Endothelial cell of umbilical vein (primary cell): Measurements from ENCODE around the gene CHN1. TPM values are rescaled to one million over a fixed set of nuclear protein-coding genes. Genes with fewer than 3 reads are reported as not detected.

ENCODE experiments used
- BruUV-seq: library from RNA; stranded (reverse); fragments of 400-500 nt; replicated peaks from 2 replicates; lab custom pipeline; 2021; lab: Mats Ljungman, UMichigan
- CTCF ChIA-PET: fragments of 300-600, 350-600 bp; sonication (Branson Sonifier 250); formaldehyde crosslinking; loops from one replicate; lab custom pipeline; 2021; ENCODE audit warnings: antibody characterized with exemption, inconsistent platforms; lab: Charles Lee
- POLR2A ChIA-PET: fragments of 300-600, 350-600 bp; sonication (Branson Sonifier 250); formaldehyde crosslinking; loops from one replicate; lab custom pipeline; 2021; ENCODE audit warnings: antibody characterized with exemption, inconsistent platforms; lab: Charles Lee
- DNase-seq: peaks from one replicate; pipeline ENCODE4 v3.0.0-alpha.2; 2011; ENCODE audit warnings: low read depth, low spot score
- FAIRE-seq: peaks from 2 replicates; lab custom pipeline; 2011; peaks lifted over from hg19 to GRCh38; lab: Jason Lieb, UNC
- H2AFZ ChIP-seq: 2 replicates; pipeline ENCODE4 v1.6.0; 2012; ENCODE audit warnings: low read depth, low read length, control low read depth, inconsistent platforms
- H3K27ac ChIP-seq: 2 replicates; pipeline ENCODE4 v1.5.1; 2011; ENCODE audit warnings: low read depth, mild to moderate bottlenecking, control low read depth, low read length, moderate library complexity; ENCODE audit not compliant: insufficient read depth
- H3K27me3 ChIP-seq, 2 experiments: 2 replicates each; pipeline versions ENCODE4 v1.6.0 to v1.6.1; 2011; ENCODE audit warnings: low read length in 2 of 2, mixed read lengths in 1 of 2; ENCODE audit not compliant: control insufficient read depth in 2 of 2, insufficient read depth in 2 of 2
- H3K36me3 ChIP-seq, 2 experiments: 2 replicates in 1 of 2; 3 replicates in 1 of 2; pipeline ENCODE4 v1.5.1; 2011; ENCODE audit warnings: low read length in 2 of 2, mild to moderate bottlenecking in 1 of 2, moderate library complexity in 1 of 2; ENCODE audit not compliant: control insufficient read depth in 2 of 2, insufficient read depth in 2 of 2; ENCODE audit errors: extremely low read depth in 1 of 2
- H3K4me1 ChIP-seq: 3 replicates; pipeline ENCODE4 v1.5.1; 2011; ENCODE audit warnings: mild to moderate bottlenecking, low read length; ENCODE audit not compliant: control insufficient read depth, insufficient read depth; ENCODE audit errors: extremely low read depth
- H3K4me2 ChIP-seq: 2 replicates; pipeline ENCODE4 v1.6.1; 2011; ENCODE audit warnings: low read length, control low read depth, mixed read lengths; ENCODE audit not compliant: insufficient read depth
- H3K4me3 ChIP-seq, 3 experiments: fragments of 200-600 bp in 1 of 3; sonication (generic), shearing (Covaris generic) in 1 of 3; replicated peaks in 1 of 3; 2 replicates each; pipeline ENCODE4 v1.5.1; 2011 to 2016; ENCODE audit warnings: control low read depth in 3 of 3, low read length in 3 of 3, mild to moderate bottlenecking in 2 of 3, inconsistent platforms in 1 of 3, low read depth in 1 of 3, moderate library complexity in 1 of 3; ENCODE audit not compliant: insufficient read depth in 1 of 3
- H3K79me2 ChIP-seq: 2 replicates; pipeline ENCODE4 v1.6.0; 2012; ENCODE audit warnings: low read length, inconsistent platforms; ENCODE audit not compliant: control insufficient read depth, insufficient read depth
- H3K9ac ChIP-seq: replicated peaks from 2 replicates; pipeline ENCODE3; 2011; ENCODE audit warnings: low read length, control low read depth; ENCODE audit not compliant: insufficient read depth; ENCODE audit errors: extremely low read depth
- H3K9me1 ChIP-seq: replicated peaks from 3 replicates; pipeline ENCODE4 v1.6.0; 2011; ENCODE audit warnings: mild to moderate bottlenecking, low read length; ENCODE audit not compliant: control insufficient read depth, insufficient read depth; ENCODE audit errors: extremely low read depth
- H3K9me3 ChIP-seq: replicated peaks from 2 replicates; pipeline ENCODE4 v1.5.1; 2012; ENCODE audit warnings: low read length, inconsistent platforms; ENCODE audit not compliant: control insufficient read depth, insufficient read depth
- H4K20me1 ChIP-seq: replicated peaks from 2 replicates; pipeline ENCODE3; 2011; ENCODE audit warnings: mild to moderate bottlenecking, low read length; ENCODE audit not compliant: control insufficient read depth, insufficient read depth; ENCODE audit errors: extremely low read depth
- EZH2 ChIP-seq: IDR thresholded peaks from 2 replicates; pipeline ENCODE4 v1.6.1; 2012; ENCODE audit warnings: borderline replicate concordance, low read depth, mild to moderate bottlenecking, moderate library complexity, low read length, inconsistent platforms; ENCODE audit not compliant: severe bottlenecking
- FOS ChIP-seq: IDR thresholded peaks from 2 replicates; pipeline ENCODE4 v1.6.1; 2011; ENCODE audit warnings: mild to moderate bottlenecking, low read length, moderate library complexity, borderline replicate concordance; ENCODE audit not compliant: insufficient read depth
- GATA2 ChIP-seq: IDR thresholded peaks from 2 replicates; pipeline ENCODE4 v1.7.0; 2011; ENCODE audit warnings: low read depth, mild to moderate bottlenecking, moderate library complexity, mixed read lengths, low read length; ENCODE audit not compliant: insufficient read length, insufficient read depth
- JUN ChIP-seq: IDR thresholded peaks from 2 replicates; pipeline ENCODE4 v1.6.1; 2011; ENCODE audit warnings: borderline replicate concordance, low read depth; ENCODE audit not compliant: insufficient read length, insufficient read depth
- MYC ChIP-seq: IDR thresholded peaks from one replicate; pipeline ENCODE4 v1.6.1; 2011; ENCODE audit warnings: mild to moderate bottlenecking, low read depth, low read length
- POLR2A ChIP-seq: IDR thresholded peaks from 2 replicates; pipeline ENCODE4 v1.6.1; 2012; ENCODE audit warnings: low read depth, mild to moderate bottlenecking, control low read depth, low read length
- POLR2AphosphoS5 ChIP-seq: IDR thresholded peaks from 2 replicates; pipeline ENCODE4 v1.6.1; 2012; ENCODE audit warnings: low read depth, mild to moderate bottlenecking, control low read depth, low read length, moderate library complexity; ENCODE audit not compliant: insufficient read depth
- dilution Hi-C: fragments of 300-500 bp; cut with MboI; formaldehyde crosslinking; loops from one replicate; pipeline ENCODE4 v1.15.0; 2019; ENCODE audit warnings: low sequenced_read_pairs; ENCODE audit not compliant: extremely low pct_ligation_motif_present
- intact Hi-C: fragments of 100-400 bp; cut with micrococcal nuclease; formaldehyde crosslinking; loops from one replicate; pipeline ENCODE4 v1.10.0; 2022
- polyA plus RNA-seq, 4 experiments: library from polyadenylated mRNA; depleted of rRNA in 3 of 4; stranded (reverse) in 3 of 4; unstranded in 1 of 4; fragments of >200 nt; gene quantifications; 2 replicates each; pipeline versions ENCODE4 v1.2.1 to v1.2.3, GENCODE V29; 2011 to 2012; ENCODE audit warnings: missing spikeins in 1 of 4
- total RNA-seq: library from RNA; stranded (reverse); gene quantifications from 2 replicates; pipeline ENCODE4 v1.2.3, GENCODE V29; 2021
- TF ChIP-seq, protein P1 (sequence below), 2 donors: IDR thresholded peaks; 1 replicate in 1 of 2; 2 replicates in 1 of 2; pipeline ENCODE4 v1.5.1; 2011; ENCODE audit warnings: low read length in 2 of 2, mild to moderate bottlenecking in 2 of 2, moderate library complexity in 2 of 2, control low read depth in 1 of 2, inconsistent platforms in 1 of 2, low read depth in 1 of 2; ENCODE audit not compliant: insufficient read depth in 1 of 2; ENCODE audit errors: extremely low read depth in 1 of 2
- TF ChIP-seq, protein P2 (sequence below): IDR thresholded peaks from 2 replicates; pipeline ENCODE4 v1.6.1; 2011; ENCODE audit not compliant: insufficient read depth, insufficient read length

CHN1 gene
- total and polyA plus RNA-seq, 2 donors (not counting 3 experiments of a cell fraction or from before 2014, with no cell fraction given) = 23.3 to 24.9 TPM

DNA sequence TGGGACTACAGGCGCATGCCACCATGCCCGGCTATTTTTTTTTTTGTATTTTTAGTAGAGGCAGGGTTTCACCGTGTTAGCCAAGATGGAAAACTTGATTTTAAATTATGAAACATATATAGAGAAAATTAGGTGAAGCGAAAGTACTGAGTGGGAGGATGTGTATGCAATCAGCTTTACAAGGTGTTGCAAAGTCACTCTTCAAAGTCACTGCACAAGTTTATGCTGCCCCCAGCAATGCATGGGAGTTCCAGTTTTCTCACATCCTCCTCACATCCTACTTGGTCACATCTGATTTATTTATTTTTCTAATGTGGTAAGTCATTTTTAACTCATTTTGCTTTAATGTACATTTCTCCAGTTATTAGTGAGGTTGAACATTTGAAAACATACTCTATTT, 49.2 kb upstream of the CHN1 start:
- Histone ChIP-seq H3K27me3 (no peaks in the 10 kb centered on the region), H3K4me2 (no peak overlapping the region), H3K9me1 (no peaks in the 10 kb centered on the region), H4K20me1 (no peaks in the 10 kb centered on the region), H3K79me2 (no peaks in the 10 kb centered on the region), H3K4me3 (no peak overlapping the region), H3K4me1 (no peaks in the 10 kb centered on the region), H2AFZ (no peak overlapping the region), H3K9me3 (no peaks in the 10 kb centered on the region), H3K36me3 (no peaks in the 10 kb centered on the region), H3K27ac (no peak overlapping the region), H3K9ac (no peak overlapping the region)
- BruUV-seq = no TSS peak
- intact Hi-C loops (no loop called here), dilution Hi-C loops (no loop called here)
- ChIA-PET CTCF (no interaction called here), POLR2A (no interaction called here)
- FAIRE-seq = no peak
- no peak for DNase-seq
- no peak for TF ChIP-seq MYC
- TF ChIP-seq POLR2A = no peak
- no peak for TF ChIP-seq FOS

DNA sequence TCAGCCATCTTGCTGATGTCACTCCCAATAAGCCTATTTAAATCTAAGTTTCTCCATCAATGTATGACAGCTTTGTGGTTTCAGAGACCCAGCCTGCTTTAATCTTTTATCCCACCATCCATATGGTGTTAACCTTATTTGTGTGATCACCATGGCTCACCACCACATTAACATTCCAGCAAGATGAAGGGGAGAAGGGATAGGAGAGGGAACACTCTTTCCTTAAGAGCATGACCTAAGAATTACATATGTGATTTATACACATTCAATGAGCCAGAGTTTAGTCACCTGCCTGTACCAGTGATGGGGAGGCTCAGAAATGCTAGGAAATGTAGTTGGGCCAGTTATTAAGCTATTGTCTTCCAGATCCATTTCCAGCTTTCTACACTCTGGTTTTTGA, 44.5 kb upstream of the CHN1 start:
- Histone ChIP-seq H3K36me3 (no peaks in the 10 kb centered on the region), H3K9ac (no peak overlapping the region), H3K4me1 (no peaks in the 10 kb centered on the region), H3K27me3 (no peaks in the 10 kb centered on the region), H3K4me2 (no peak overlapping the region), H2AFZ (no peak overlapping the region), H3K79me2 (no peaks in the 10 kb centered on the region), H4K20me1 (no peaks in the 10 kb centered on the region), H3K27ac (no peak overlapping the region), H3K9me1 (no peaks in the 10 kb centered on the region), H3K4me3 (no peak overlapping the region), H3K9me3 (no peaks in the 10 kb centered on the region)
- TF ChIP-seq GATA2 (no peak), FOS (no peak), POLR2AphosphoS5 (no peak), EZH2 (no peak), POLR2A (no peak), JUN (no peak), MYC (no peak)
- TF ChIP-seq, protein P1, sequence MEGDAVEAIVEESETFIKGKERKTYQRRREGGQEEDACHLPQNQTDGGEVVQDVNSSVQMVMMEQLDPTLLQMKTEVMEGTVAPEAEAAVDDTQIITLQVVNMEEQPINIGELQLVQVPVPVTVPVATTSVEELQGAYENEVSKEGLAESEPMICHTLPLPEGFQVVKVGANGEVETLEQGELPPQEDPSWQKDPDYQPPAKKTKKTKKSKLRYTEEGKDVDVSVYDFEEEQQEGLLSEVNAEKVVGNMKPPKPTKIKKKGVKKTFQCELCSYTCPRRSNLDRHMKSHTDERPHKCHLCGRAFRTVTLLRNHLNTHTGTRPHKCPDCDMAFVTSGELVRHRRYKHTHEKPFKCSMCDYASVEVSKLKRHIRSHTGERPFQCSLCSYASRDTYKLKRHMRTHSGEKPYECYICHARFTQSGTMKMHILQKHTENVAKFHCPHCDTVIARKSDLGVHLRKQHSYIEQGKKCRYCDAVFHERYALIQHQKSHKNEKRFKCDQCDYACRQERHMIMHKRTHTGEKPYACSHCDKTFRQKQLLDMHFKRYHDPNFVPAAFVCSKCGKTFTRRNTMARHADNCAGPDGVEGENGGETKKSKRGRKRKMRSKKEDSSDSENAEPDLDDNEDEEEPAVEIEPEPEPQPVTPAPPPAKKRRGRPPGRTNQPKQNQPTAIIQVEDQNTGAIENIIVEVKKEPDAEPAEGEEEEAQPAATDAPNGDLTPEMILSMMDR (IDR thresholded peaks at IDR 0.05; ENCODE audit: extremely low read depth in 1 of 2, insufficient read depth in 1 of 2, low read depth in 1 of 2, low read length in 2 of 2) = no peak
- TF ChIP-seq, protein P2, sequence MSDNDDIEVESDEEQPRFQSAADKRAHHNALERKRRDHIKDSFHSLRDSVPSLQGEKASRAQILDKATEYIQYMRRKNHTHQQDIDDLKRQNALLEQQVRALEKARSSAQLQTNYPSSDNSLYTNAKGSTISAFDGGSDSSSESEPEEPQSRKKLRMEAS = no peak
- POLR2A ChIA-PET = no interaction called here
- BruUV-seq = no TSS peak
- FAIRE-seq (no peak), DNase-seq (no peak)
- intact Hi-C loops = no loop called here
- dilution Hi-C loops = no loop called here
- CTCF ChIA-PET = interaction anchor here (0.7 kb wide), 1 partner anchor 12 kb away, joined by 3 read pairs; no protein-coding TSS in a partner anchor
